Hippocampal formation (tissue), 2 donors: ENCODE data around the gene GGCT.
"Not testable (repeated sequence)": the region's sequence is repeated elsewhere in the genome, so short reads cannot be mapped to it uniquely, and the experiment has no call there.

ENCODE experiments used
- DNase-seq, 2 donors: peaks; one replicate each; lab custom pipeline; 2025; lab: John Stamatoyannopoulos, UW

GGCT gene

GRCh38 chr7:30504301-30505173 is at the start of gene GGCT:
TSS of gene GGCT (minus strand) at chr7:30504829. CDS start at chr7:30504709, 120 bp downstream.
- DNase-seq, result peak; percentile 98 to 99

- no peak for DNase-seq
Measured at GRCh38 chr7:30553546-30553945, 48.9 kb upstream of the GGCT start.

DNA sequence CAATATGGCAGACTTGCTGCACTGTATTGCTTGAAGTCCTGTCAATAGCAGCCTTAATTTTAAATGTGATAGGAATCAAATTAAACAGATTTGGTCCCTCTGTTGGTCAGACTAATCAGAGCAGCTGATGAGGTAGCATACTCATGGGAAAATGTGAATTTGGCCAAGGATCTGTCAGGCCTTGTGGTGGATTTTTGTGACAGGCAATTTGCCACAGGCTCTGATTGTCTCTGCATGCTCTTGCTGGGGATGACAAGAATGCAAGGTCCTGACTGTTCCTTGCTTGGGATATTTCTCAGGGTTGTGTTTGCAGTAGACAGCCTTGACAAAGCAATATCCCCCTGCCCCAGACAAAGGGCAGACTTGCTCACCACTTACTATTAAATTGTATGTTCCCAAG is 48.5 kb upstream of the GGCT start:
- DNase-seq, result no peak

DNA sequence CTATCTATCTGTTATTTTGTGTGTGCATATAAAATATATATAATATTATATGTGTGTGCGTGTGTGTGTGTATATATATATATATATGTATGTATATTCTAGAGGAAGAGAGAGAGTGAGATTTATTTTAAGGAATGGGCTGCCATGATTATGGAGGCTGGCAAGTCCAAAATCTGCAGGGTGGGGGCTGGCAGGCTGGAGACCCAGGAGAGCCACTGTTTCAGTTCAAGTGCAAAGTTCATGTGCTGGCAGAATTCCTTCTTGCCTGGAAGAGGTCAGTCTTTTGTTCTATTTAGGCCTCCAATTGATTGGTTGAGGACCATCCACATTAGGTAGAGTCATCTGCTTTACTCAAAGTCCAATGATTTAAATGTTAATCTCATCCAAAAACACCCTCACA is 47.7 kb upstream of the GGCT start:
- DNase-seq, result no peak

DNA sequence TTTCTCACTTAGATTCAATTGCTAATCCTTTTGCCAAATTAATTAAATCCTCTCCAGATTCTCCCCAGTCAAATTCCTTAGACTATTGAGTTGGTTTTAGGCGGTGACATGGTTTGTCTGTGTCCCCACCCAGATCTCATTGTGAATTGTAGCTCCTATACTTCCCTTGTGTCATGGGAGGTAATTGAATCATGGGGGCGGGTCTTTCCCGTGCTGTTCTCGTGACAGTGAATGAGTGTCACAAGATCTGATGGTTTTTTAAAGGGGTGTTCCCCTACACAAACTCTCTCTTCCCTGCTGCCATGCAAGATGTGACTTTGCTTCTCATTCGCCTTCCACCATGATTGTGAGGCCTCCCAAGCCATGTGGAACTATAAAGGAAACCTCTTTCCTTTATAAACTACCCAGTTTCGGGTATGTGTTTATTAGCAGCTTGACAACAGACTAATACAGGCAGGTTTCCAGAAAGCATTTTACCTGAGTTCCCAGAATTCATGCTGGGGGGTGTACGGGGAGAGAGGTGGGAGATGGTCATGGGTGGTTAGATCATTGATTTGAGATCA is 45.4 kb upstream of the GGCT start:
- no peak for DNase-seq

GRCh38 chr7:30548845-30549244 is 44.2 kb upstream of the GGCT start:
- peak; percentile 64 to 74 for DNase-seq

DNA sequence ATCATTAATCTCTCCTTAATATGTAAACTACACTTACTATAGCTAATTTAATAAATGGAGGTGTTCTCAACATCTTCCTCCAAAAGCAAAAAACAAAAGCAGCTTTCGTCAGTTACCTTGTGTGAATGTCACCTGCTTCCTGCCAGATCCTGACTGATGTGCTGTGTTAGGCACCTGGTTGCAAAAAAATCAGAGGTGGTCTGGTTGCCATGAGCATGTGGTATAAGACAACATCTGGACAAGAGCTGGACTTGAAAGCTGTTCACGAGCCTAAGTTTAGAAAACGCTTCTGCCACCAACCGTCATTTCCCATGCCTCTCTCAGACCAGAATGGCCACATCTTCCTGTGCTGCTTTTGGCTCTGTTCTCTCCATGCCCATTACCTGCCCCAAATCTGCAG is 42.0 kb upstream of the GGCT start:
- no peak for DNase-seq

DNA sequence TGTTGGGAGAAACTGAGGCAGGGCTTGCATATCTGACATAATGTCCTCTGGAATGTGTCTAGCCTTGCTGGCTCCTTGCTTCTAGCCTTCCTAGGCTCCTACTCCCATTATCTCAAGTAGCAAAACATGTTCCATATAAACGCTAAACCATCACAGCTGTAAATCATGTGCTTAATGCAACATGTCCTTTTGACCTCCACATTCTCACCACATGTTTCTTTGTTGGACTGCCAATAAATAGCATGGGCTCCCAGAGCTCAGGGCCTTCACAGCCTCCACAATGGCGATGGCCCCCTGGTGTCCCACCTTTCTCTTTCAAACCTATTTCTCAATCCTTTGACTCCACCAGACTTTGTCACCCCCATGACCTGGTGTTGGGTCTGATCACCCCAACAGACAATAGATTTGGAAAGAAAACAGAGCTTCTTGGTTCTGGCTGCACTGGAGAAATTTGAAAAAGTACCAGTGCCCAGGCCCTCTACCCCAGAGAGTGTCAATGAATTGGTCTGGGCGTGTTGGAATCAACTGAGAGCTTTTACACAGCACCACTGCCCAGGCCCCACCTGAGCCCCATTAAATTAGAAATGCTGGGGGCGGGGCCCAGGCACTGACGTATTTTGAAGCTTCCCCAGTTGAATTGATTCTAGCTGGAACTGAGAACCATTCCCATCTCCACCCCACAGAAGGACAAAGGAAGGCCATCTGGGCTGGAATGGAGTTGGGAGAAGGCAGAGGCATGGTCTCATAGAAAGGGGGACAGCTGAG is 41.3 kb upstream of the GGCT start:
- no peak for DNase-seq

DNA sequence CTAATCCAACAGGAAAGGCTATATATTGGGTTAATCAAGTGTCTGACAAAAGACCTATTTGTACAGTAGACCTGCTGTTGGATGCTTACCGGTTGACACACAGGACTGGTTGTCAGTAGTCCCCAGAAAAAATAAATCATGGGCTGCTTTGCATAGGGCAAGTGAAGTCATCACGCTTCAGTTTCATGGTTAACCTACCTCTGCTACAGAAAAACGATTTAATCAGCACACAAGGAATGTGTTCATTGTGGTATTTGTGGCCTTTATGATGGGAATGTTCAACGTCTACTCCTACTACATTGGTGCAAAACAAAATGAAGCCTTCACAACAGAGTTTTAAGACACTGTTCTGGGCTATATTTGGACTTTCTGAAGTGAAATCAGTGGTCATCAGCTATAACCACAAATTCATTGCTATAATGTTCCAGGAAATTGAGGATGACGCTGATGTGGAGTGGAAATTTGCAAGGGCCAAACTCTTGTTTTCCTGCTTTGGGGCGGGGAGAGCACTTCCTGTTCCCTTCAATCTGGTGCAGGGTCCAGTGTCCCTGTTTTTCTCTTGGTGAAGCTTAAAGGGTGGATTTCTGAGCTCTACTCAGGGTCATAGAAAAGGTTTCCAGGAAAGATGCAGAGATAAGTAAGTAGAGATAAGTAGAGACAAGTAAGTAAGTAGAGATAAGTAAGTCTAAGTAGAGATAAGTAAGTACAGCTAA is 39.3 kb upstream of the GGCT start:
- no peak for DNase-seq

- not testable (repeated sequence) for DNase-seq
Measured at GRCh38 chr7:30543115-30543514, 38.5 kb upstream of the GGCT start.

DNA sequence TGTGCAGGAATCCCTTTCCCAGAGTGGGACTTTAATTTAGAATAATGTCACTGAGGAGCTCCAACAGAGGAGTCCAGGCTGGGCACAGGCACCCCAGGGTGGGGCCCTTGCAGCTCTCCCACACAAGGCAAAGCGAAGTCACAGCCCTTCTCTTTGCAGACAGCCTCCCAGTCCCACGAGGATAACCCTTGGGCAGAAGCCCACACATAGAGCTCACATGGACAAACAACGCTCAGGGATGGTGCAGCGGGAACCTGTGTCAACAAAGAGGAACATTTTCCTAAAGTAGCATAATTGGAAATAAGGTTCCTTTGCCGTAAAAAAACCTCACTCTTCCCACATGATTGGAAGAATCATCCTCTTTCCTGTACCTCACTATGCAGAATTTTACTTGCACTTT is 29.3 kb upstream of the GGCT start:
- DNase-seq, result no peak

DNA sequence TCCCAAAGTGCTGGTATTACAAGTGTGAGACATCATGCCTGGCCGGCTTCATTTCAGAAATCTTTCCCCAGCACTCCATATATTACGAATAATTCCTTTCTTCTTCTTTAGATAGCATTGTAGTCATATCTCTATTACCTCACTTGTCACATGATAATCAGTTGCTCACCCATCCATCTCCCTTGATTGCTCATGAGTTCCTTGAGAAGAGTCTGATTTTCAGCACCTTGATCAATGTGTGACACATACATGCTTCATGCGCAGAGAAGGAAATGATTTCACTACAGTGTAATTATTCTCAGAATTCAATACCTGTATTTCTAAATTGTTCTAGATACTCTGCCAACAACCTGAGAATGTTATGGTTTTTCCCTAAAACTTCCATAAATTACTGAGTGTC is 26.7 kb upstream of the GGCT start:
- DNase-seq, result no peak

- DNase-seq, result no peak
Measured at GRCh38 chr7:30530373-30530772, 25.7 kb upstream of the GGCT start.

GRCh38 chr7:30528779-30529178 is 24.1 kb upstream of the GGCT start:
- no peak for DNase-seq

DNA sequence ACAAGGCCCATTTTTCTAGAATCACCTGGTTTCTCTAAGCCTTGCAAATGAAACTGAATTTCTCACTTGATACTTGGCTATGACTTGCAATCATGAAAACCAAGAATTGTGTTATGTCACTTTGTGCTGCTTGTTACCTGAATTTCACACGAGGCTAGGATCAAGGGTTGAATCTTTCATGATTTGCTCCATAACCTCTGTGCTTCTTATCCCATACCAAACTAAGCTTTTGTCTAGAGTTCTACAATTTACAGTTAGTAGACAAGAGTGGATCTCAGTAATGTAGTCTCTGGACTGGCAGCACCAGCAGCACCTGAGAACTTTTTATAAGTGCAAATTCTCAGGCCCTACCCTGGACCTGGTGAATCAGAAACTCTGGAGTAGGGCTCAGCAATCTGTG is 22.7 kb upstream of the GGCT start:
- DNase-seq, result not testable (repeated sequence)

- no peak for DNase-seq
Measured at GRCh38 chr7:30526163-30526562, 21.5 kb upstream of the GGCT start.

DNA sequence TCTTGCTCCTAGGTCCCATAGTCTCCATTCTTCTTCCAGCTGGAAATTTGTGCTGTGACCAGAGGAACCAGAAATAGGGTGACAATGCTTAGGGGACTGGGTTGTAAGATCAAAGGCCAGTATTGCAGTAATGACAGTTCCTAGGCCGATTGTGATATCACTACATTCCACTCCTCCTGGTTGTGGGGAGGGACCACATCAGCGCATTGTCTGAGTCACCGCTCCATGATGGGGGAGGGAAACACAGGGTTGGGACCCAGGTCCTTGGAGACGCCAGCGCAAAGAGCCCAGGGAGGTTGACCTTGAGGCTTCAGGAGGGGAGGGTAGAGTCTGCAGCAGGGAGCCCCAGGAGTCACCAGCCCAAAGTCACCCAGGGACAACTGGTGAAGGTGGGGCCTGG is 20.8 kb upstream of the GGCT start:
- no peak for DNase-seq

GRCh38 chr7:30524545-30524944 is 19.9 kb upstream of the GGCT start:
- no peak for DNase-seq

DNA sequence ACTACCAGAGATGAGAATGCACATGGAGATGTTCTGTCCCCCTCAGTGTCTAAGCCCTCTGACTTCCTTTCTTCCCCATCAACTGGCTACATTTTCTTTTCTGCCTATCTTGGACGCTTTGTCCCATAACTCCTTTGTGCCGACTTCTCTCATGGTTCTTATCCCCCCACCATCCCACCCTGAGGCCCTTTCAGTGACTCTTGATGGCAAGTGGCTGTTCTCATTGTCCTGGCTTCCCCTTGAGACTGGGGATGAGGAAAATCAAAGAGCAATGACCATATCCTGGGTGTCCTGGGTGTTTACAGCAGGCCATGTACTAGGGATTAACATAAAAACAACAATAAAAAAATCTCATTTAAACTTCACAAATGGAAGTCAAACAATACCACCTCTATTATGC is 18.8 kb upstream of the GGCT start:
- no peak for DNase-seq

- no peak for DNase-seq
Measured at GRCh38 chr7:30522159-30522558, 17.5 kb upstream of the GGCT start.

DNA sequence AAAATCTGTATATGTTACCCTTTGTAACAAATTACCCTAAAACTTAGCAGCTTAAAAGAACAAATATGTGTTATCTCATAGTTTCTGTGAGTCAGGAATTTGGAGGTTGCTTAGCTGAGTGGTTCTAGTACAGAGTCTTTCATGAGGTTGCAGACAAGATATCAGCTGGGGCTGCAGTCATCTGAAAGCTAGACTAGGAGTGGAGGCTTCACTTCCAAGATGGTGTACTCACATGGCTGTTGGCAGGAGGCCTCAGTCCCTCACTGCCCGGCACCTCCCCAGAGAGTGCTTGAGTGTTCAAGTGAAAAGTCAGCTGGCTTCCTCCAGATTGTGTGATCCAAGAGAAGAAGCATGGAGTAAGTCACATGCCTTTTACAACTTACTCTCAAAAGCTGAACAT is 16.9 kb upstream of the GGCT start:
- DNase-seq, result no peak

DNA sequence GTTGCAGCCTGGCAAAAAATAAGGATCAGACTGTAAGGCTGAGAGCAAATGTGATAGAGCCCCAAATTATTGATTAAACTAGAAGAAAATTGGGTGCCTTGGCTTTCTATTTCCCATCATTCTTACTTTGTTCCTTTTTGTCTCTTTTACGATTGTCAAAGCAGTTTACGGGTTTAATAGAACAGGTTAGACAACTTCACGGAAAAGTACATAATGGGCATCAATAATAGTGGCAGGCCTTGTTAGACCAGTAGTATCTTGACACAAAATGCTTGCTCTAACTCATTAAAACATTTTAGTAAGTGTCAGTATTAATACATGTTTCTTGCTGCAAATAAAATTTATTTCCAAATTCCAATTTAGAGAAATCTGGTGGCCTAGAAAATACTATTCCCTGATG is 14.5 kb upstream of the GGCT start:
- DNase-seq, result no peak
